HG02973 (cell line): ENCODE measurements around the gene PTPRG.

Experiments
- ATAC-seq: cut with Tn5 transposase; IDR thresholded peaks from one replicate; pipeline ENCODE4 v1.9.1; 2021; ENCODE audit warnings: moderate library complexity; ENCODE audit not compliant: unreplicated experiment

The PTPRG gene

GRCh38 chr3:62241279-62241678, 679.9 kb downstream of the PTPRG start:
- no peak for ATAC-seq

GRCh38 chr3:62242831-62243509, 681.6 kb downstream of the PTPRG start:
- ATAC-seq = no peak

GRCh38 chr3:62246094-62246493, 684.7 kb downstream of the PTPRG start:
- no peak for ATAC-seq

- ATAC-seq = no peak
Measured at GRCh38 chr3:62246985-62247384, 685.6 kb downstream of the PTPRG start.

GRCh38 chr3:62248734-62249483, 687.5 kb downstream of the PTPRG start:
- ATAC-seq = no peak

GRCh38 chr3:62249484-62249776, 688.1 kb downstream of the PTPRG start:
- no peak for ATAC-seq

GRCh38 chr3:62249855-62250543, 688.6 kb downstream of the PTPRG start:
- ATAC-seq = no peak

- no peak for ATAC-seq
Measured at GRCh38 chr3:62252438-62253157, 691.2 kb downstream of the PTPRG start.

GRCh38 chr3:62253971-62254370, 692.6 kb downstream of the PTPRG start:
- ATAC-seq = no peak

GRCh38 chr3:62255758-62256157, 694.4 kb downstream of the PTPRG start:
- ATAC-seq = no peak

- no peak for ATAC-seq
Measured at GRCh38 chr3:62259924-62260323, 698.6 kb downstream of the PTPRG start.

- ATAC-seq = no peak
Measured at GRCh38 chr3:62260655-62261054, 699.3 kb downstream of the PTPRG start.

GRCh38 chr3:62261121-62261520, 699.8 kb downstream of the PTPRG start:
- no peak for ATAC-seq

GRCh38 chr3:62261736-62262135, 700.4 kb downstream of the PTPRG start:
- no peak for ATAC-seq

GRCh38 chr3:62265528-62265927, 704.2 kb downstream of the PTPRG start:
- no peak for ATAC-seq

- ATAC-seq = no peak
Measured at GRCh38 chr3:62266668-62267283, 705.4 kb downstream of the PTPRG start.

GRCh38 chr3:62276658-62277180, 715.3 kb downstream of the PTPRG start:
- no peak for ATAC-seq

GRCh38 chr3:62277450-62277849, 716.1 kb downstream of the PTPRG start:
- ATAC-seq = no peak

GRCh38 chr3:62277986-62278385, 716.6 kb downstream of the PTPRG start:
- ATAC-seq = no peak

GRCh38 chr3:62281726-62282125, 720.4 kb downstream of the PTPRG start:
- ATAC-seq = no peak

- ATAC-seq = no peak
Measured at GRCh38 chr3:62284442-62284841, 723.1 kb downstream of the PTPRG start.
